Lower lobe of right lung (tissue), 2 donors: ENCODE measurements around the gene LZTS3. TPM values are rescaled to one million over a fixed set of nuclear protein-coding genes. Genes with fewer than 3 reads are reported as not detected.
"Not testable (repeated sequence)": the region's sequence is repeated elsewhere in the genome, so short reads cannot be mapped to it uniquely, and the experiment has no call there.

ENCODE experiments used
- ATAC-seq, 2 donors: fragments of 200-7000 bp; cut with Tn5 transposase; one replicate each; pipeline ENCODE4 v1.9.1; 2020 to 2022; ENCODE audit warnings: mild to moderate bottlenecking in 2 of 2, moderate library complexity in 2 of 2
- DNase-seq: peaks from one replicate; pipeline ENCODE4 v3.0.0-alpha.2; 2020
- H3K27ac ChIP-seq: fragments of 200-600 bp; one replicate; pipeline ENCODE4 v1.8.0; 2022
- H3K27me3 ChIP-seq: fragments of 200-600 bp; one replicate; pipeline ENCODE4 v1.8.0; 2022; ENCODE audit warnings: low read depth
- H3K36me3 ChIP-seq: fragments of 200-600 bp; one replicate; pipeline ENCODE4 v1.8.0; 2022; ENCODE audit warnings: mild to moderate bottlenecking
- H3K4me1 ChIP-seq: fragments of 200-600 bp; one replicate; pipeline ENCODE4 v1.8.0; 2022
- H3K4me3 ChIP-seq: fragments of 200-600 bp; one replicate; pipeline ENCODE4 v1.8.0; 2022; ENCODE audit warnings: mild to moderate bottlenecking
- H3K9me3 ChIP-seq: fragments of 200-600 bp; one replicate; pipeline ENCODE4 v1.8.0; 2022
- intact Hi-C: fragments of 100-400 bp; cut with DNase I; formaldehyde crosslinking; loops from one replicate; pipeline ENCODE4 v1.11.0; 2022
- total RNA-seq: library from RNA; stranded (reverse); fragmentation: NEBNext Ultra II Directional; extraction: Animal tissue kit (Norgen Biotek cat#: 25700); gene quantifications from one replicate; pipeline ENCODE4 v1.2.1, GENCODE V29; 2021
- TF ChIP-seq, protein P1 (sequence below): fragments of 200-600 bp; IDR thresholded peaks from one replicate; pipeline ENCODE4 v1.8.0; 2022; ENCODE audit warnings: antibody characterized with exemption, mild to moderate bottlenecking
- donor health status: DM: no; HTN: yes; CAD: no; lungs with severe emphysema.

Gene LZTS3
- total RNA-seq, 1 donor from 2014 or later: 18.5 TPM

DNA sequence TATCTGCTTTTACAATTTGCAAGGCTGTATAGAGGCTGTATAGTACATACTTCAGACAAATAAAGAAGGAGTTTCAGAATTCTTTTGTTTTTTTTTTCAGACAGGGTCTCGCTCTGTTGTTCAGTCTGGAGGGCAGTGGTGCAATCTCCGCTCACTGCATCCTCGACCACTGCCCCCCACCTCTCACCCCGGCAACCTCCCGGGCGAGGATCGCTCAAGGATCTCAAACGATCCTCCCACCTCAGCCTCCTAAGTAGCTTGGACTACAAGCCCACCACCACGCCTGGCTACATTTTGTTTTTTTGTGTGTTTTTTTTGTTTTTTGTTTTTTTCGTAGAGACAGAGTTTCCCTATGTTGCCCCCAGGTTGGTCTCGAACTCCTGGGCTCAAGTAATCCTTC is 15.5 kb downstream of the LZTS3 start:
- TF ChIP-seq, protein P1, sequence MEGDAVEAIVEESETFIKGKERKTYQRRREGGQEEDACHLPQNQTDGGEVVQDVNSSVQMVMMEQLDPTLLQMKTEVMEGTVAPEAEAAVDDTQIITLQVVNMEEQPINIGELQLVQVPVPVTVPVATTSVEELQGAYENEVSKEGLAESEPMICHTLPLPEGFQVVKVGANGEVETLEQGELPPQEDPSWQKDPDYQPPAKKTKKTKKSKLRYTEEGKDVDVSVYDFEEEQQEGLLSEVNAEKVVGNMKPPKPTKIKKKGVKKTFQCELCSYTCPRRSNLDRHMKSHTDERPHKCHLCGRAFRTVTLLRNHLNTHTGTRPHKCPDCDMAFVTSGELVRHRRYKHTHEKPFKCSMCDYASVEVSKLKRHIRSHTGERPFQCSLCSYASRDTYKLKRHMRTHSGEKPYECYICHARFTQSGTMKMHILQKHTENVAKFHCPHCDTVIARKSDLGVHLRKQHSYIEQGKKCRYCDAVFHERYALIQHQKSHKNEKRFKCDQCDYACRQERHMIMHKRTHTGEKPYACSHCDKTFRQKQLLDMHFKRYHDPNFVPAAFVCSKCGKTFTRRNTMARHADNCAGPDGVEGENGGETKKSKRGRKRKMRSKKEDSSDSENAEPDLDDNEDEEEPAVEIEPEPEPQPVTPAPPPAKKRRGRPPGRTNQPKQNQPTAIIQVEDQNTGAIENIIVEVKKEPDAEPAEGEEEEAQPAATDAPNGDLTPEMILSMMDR: no peak
- peaks cover 12% of the 10 kb centered on the region for H3K36me3 ChIP-seq
- no peak overlapping the region for H3K27ac ChIP-seq
- peaks cover 39% of the 10 kb centered on the region for H3K4me1 ChIP-seq
- H3K4me3 ChIP-seq: peak overlapping the region; percentile 99
- H3K9me3 ChIP-seq: no peaks in the 10 kb centered on the region
- H3K27me3 ChIP-seq: no peaks in the 10 kb centered on the region
- no peak for ATAC-seq
- intact Hi-C loops: no loop called here
- DNase-seq: no peak

GRCh38 chr20:3156811-3157619 is 16.3 kb downstream of the LZTS3 start:
- no peak for DNase-seq
- H3K27ac ChIP-seq: peak overlapping the region; percentile 32

DNA sequence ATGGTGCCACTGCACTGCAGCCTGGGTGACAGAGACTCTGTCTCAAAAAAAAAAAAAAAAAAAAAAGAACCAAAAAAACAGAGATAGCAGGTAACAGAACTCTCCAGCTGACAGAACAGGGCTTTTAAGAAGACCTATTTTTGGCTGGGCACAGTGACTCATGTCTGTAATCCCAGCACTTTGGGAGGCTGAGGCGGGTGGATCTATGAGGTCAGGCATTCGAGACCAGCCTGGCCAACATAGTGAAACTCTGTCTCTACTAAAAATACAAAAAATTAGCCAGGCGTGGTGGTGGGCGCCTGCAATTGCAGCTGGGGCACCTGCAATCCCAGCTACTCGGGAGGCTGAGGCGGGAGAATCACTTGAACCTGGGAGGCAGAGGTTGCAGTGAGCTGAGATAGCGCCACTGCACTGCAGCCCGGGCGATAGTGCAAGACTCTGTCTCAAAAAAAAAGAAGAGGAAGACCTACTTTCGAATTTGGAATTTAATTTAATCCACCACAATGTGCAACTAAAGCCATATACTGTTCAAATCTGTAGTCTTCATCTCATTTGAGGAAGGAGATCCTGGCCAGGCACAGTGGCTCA is 21.2 kb downstream of the LZTS3 start:
- intact Hi-C loops, ATAC-seq: not testable (repeated sequence)

More at GRCh38 chr20:3156811-3157619, 16.3 kb downstream of the LZTS3 start:
- Histone ChIP-seq H3K9me3 (no peaks in the 10 kb centered on the region), H3K4me3 (no peak overlapping the region), H3K36me3 (peaks cover 12% of the 10 kb centered on the region), H3K27me3 (no peaks in the 10 kb centered on the region), H3K4me1 (peaks cover 44% of the 10 kb centered on the region)
- intact Hi-C loops: no loop called here
- TF ChIP-seq, protein P1: no peak
- ATAC-seq: peak in 1 of 2 donors; percentile 23

GRCh38 chr20:3150908-3151307 is 22.4 kb downstream of the LZTS3 start:
- Histone ChIP-seq H3K4me1 (peaks cover 29% of the 10 kb centered on the region), H3K27me3 (no peaks in the 10 kb centered on the region), H3K4me3 (no peak overlapping the region), H3K27ac (no peak overlapping the region), H3K36me3 (peaks cover 59% of the 10 kb centered on the region), H3K9me3 (no peaks in the 10 kb centered on the region)
- intact Hi-C loops: no loop called here
- TF ChIP-seq, protein P1: no peak
- ATAC-seq (no peak), DNase-seq (no peak)

More for the DNA sequence above, 21.2 kb downstream of the LZTS3 start:
- H3K27me3 ChIP-seq, H3K27ac ChIP-seq, H3K4me3 ChIP-seq, H3K9me3 ChIP-seq, DNase-seq: not testable (repeated sequence)
- peaks cover 41% of the 10 kb centered on the region for H3K4me1 ChIP-seq
- peaks cover 47% of the 10 kb centered on the region for H3K36me3 ChIP-seq

DNA sequence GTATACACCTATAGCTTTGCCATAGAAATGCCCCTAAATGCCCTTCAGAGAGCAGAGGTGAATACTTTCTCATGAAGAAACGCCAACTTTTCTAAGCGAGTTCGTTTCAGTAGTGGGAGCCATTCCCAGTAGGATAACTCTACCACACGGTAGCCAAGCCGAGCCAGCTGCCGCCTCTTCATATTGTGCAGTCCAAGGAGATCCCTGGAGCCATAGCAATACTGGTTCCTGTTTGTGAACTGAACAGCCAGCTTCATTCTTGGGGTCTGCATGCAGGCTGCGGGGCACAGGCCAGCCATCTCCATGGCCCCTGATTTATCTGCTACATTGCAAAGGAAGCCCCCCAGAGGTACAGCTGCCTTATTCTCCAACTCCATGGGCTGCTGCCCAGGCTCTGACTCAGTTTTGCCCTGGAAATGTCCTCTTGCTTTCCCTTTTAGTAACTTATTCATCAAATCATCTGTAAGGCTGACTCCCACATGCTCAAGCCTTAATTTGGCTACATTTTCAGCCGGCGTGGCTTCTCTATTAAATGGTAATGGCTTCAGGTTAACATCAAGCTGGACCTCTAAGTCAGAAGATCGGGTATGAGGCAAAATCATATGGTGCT is 26.5 kb downstream of the LZTS3 start:
- TF ChIP-seq, protein P1: no peak
- Histone ChIP-seq H3K36me3 (peaks cover 54% of the 10 kb centered on the region), H3K27me3 (no peaks in the 10 kb centered on the region), H3K9me3 (no peaks in the 10 kb centered on the region), H3K4me3 (no peak overlapping the region), H3K27ac (no peak overlapping the region), H3K4me1 (peaks cover 14% of the 10 kb centered on the region)
- ATAC-seq (no peak), DNase-seq (no peak)
- intact Hi-C loops: no loop called here

DNA sequence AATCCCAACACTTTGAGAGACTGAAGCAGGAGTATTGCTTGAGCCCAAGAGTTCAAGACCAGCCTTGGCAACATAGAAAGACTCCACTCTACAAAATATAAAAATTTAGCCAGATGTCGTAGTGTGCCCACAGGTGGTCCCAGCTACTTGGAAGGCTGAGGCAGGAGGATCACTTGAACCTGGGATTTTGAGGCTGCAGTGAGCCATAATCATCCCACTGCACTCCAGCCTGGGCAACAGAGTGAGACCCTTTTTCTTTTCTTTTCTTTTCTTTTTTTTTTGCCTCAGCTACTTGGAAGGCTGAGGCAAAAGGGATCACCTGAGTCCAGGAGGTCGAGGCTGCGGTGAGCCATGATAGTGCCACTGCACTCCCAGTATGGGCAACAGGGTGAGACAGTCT is 31.6 kb downstream of the LZTS3 start:
- peaks cover 15% of the 10 kb centered on the region for H3K36me3 ChIP-seq
- intact Hi-C loops: no loop called here
- ATAC-seq (no peak), DNase-seq (no peak)
- H3K4me3 ChIP-seq: no peak overlapping the region
- H3K27ac ChIP-seq: no peak overlapping the region
- H3K4me1 ChIP-seq: no peaks in the 10 kb centered on the region
- TF ChIP-seq, protein P1: no peak
- H3K27me3 ChIP-seq: no peaks in the 10 kb centered on the region
- H3K9me3 ChIP-seq: no peaks in the 10 kb centered on the region
